Left lobe of liver (tissue), 2 donors: ENCODE measurements around the gene MFRP. TPM values are rescaled to one million over a fixed set of nuclear protein-coding genes. Genes with fewer than 3 reads are reported as not detected.

Experiments used
- ATAC-seq: fragments of 200-7000 bp; cut with Tn5 transposase; one replicate; pipeline ENCODE4 v1.9.1; 2020; ENCODE audit warnings: mild to moderate bottlenecking, moderate library complexity
- DNase-seq: peaks from one replicate; pipeline ENCODE4 v3.0.0-alpha.2; 2020; ENCODE audit warnings: low spot score
- total RNA-seq: library from RNA; stranded (reverse); gene quantifications from one replicate; pipeline ENCODE4 v1.2.1, GENCODE V29; 2021
- donor health status: DM: no; HTN: no; CAD: no; lungs with moderate emphysema.
- donor health status: DM: no; HTN: yes; CAD: no.

MFRP gene
- total RNA-seq, 1 donor from 2014 or later = not detected

GRCh38 chr11:119319136-119319699, 27.3 kb downstream of the MFRP start:
- ATAC-seq = no peak
- no peak for DNase-seq

GRCh38 chr11:119318240-119319135, 28.0 kb downstream of the MFRP start:
- DNase-seq (no peak), ATAC-seq (no peak)

GRCh38 chr11:119317592-119318239, 28.8 kb downstream of the MFRP start:
- ATAC-seq (no peak), DNase-seq (no peak)

- DNase-seq = no peak
- no peak for ATAC-seq
Measured at GRCh38 chr11:119316729-119317591, 29.5 kb downstream of the MFRP start, which contains the start of gene MCAM. Gene MCAM (minus strand): TSS chr11:119317130. CDS start chr11:119317101, 29 bp downstream.

- ATAC-seq (peak; percentile 8), DNase-seq (no peak)
Measured at GRCh38 chr11:119316016-119316728, 30.3 kb downstream of the MFRP start.

- DNase-seq = no peak
Measured at GRCh38 chr11:119315131-119316015, 31.1 kb downstream of the MFRP start.

GRCh38 chr11:119314726-119315125, 31.8 kb downstream of the MFRP start:
- DNase-seq (no peak), ATAC-seq (no peak)

More at GRCh38 chr11:119315131-119316015, 31.1 kb downstream of the MFRP start:
- peak; percentile 12 for ATAC-seq

- DNase-seq = no peak
- no peak for ATAC-seq
Measured at GRCh38 chr11:119310682-119311052, 35.8 kb downstream of the MFRP start.

- ATAC-seq (no peak), DNase-seq (no peak)
Measured at GRCh38 chr11:119309953-119310681, 36.4 kb downstream of the MFRP start.

- ATAC-seq (no peak), DNase-seq (no peak)
Measured at GRCh38 chr11:119309411-119309810, 37.1 kb downstream of the MFRP start.

GRCh38 chr11:119307974-119308373, 38.5 kb downstream of the MFRP start:
- no peak for DNase-seq
- ATAC-seq = no peak

GRCh38 chr11:119307219-119307618, 39.3 kb downstream of the MFRP start:
- peak; percentile 39 for ATAC-seq
- no peak for DNase-seq

- peak; percentile 56 for ATAC-seq
- DNase-seq = no peak
Measured at GRCh38 chr11:119306373-119306890, 40.1 kb downstream of the MFRP start.

- DNase-seq (no peak), ATAC-seq (no peak)
Measured at GRCh38 chr11:119305556-119306372, 40.7 kb downstream of the MFRP start.

GRCh38 chr11:119303227-119303718, 43.2 kb downstream of the MFRP start:
- ATAC-seq = peak; percentile 41

GRCh38 chr11:119300198-119300964, 46.1 kb downstream of the MFRP start:
- ATAC-seq (no peak), DNase-seq (no peak)

More at GRCh38 chr11:119303227-119303718, 43.2 kb downstream of the MFRP start:
- no peak for DNase-seq
